K562 (cell line): ENCODE measurements around the gene SELENOT. TPM values are rescaled to one million over a fixed set of nuclear protein-coding genes. Genes with fewer than 3 reads are reported as not detected.
A peak's percentile ranks its signal among the peaks of the same experiment; 100 is the strongest.

Experiments
- MBD2 ChIP-seq: sonication (generic); IDR thresholded peaks from 2 replicates; pipeline ENCODE4 v1.6.1; 2016; ENCODE audit warnings: low read depth, borderline replicate concordance
- NCOA1 ChIP-seq: fragments of 450-650 bp; IDR thresholded peaks from 2 replicates; pipeline ENCODE4 v1.6.1; 2016; ENCODE audit warnings: low read depth
- POLR2A ChIP-seq: fragments of 450-650 bp; conservative IDR thresholded peaks from 2 replicates; pipeline ENCODE4 v1.6.1; 2016
- POLR2AphosphoS5 ChIP-seq: IDR thresholded peaks from 2 replicates; pipeline ENCODE4 v1.6.1; 2011; ENCODE audit warnings: mild to moderate bottlenecking, low read depth, low read length, moderate library complexity; ENCODE audit not compliant: control insufficient read depth, insufficient read depth
- RCOR1 ChIP-seq, 2 experiments: IDR thresholded peaks; 2 replicates each; pipeline ENCODE4 v1.6.1; 2012; ENCODE audit warnings: low read depth in 2 of 2, low read length in 2 of 2, borderline replicate concordance in 1 of 2, improper control_type of control experiment in 1 of 2
- XRCC5 ChIP-seq: fragments of 200-400 bp; formaldehyde crosslinking; IDR thresholded peaks from 2 replicates; pipeline ENCODE4 v1.6.1; 2017; ENCODE audit warnings: low read depth, mild to moderate bottlenecking, low read length
- ZFX ChIP-seq: sonication (generic); formaldehyde crosslinking; IDR thresholded peaks from 2 replicates; pipeline ENCODE4 v1.8.0; 2022; ENCODE audit warnings: mild to moderate bottlenecking, missing genetic modification reagents, moderate library complexity
- polyA plus RNA-seq, 8 experiments: library from polyadenylated mRNA; depleted of rRNA in 4 of 8; stranded (reverse) in 5 of 8; unstranded in 3 of 8; fragments of >200 nt; fragmentation: Nextera tagmentation in 2 of 8; fragmentation: Illumina TruSeq in 1 of 8; extraction: Ambion mirVana in 2 of 8; extraction: Trizol in 1 of 8; gene quantifications; 2 replicates each; pipeline versions ENCODE4 v1.2.1 to v1.2.3, GENCODE V29; 2011 to 2014; ENCODE audit warnings: inconsistent platforms in 1 of 8, missing spikeins in 1 of 8
- total RNA-seq, 7 experiments: library from RNA; depleted of rRNA in 6 of 7; stranded (reverse); fragments of >200 nt in 6 of 7; fragmentation: Illumina TruSeq in 2 of 7; extraction: Trizol in 2 of 7; gene quantifications; 2 replicates each; pipeline versions ENCODE4 v1.2.1 to v1.2.3, GENCODE V29; 2011 to 2021; ENCODE audit warnings: low replicate concordance in 1 of 7
- TF ChIP-seq, protein P1 (sequence below): conservative IDR thresholded peaks from 2 replicates; pipeline ENCODE4 v1.6.1; 2011; ENCODE audit warnings: low read depth, mild to moderate bottlenecking, low read length; ENCODE audit not compliant: control insufficient read depth
- TF ChIP-seq, protein P2 (sequence below), 2 experiments: IDR thresholded peaks; 2 replicates each; pipeline ENCODE4 v1.6.1; 2012; ENCODE audit warnings: improper control_type of control experiment in 2 of 2, low read depth in 2 of 2, low read length in 2 of 2, borderline replicate concordance in 1 of 2
- TF ChIP-seq, protein P3 (sequence below): sonication (generic); formaldehyde crosslinking; IDR thresholded peaks from 2 replicates; pipeline ENCODE4 v1.8.0; 2023; ENCODE audit warnings: missing genetic modification reagents, mild to moderate bottlenecking, borderline replicate concordance
- TF ChIP-seq, protein P4 (sequence below): fragments of 450-650 bp; IDR thresholded peaks from 2 replicates; pipeline ENCODE4 v1.7.1; 2018; ENCODE audit warnings: mild to moderate bottlenecking, low read depth; ENCODE audit not compliant: partially characterized antibody
- TF ChIP-seq, protein P5 (sequence below): IDR thresholded peaks from 3 replicates; pipeline ENCODE4 v1.6.1; 2011; ENCODE audit warnings: borderline replicate concordance, mild to moderate bottlenecking; ENCODE audit not compliant: insufficient read length, insufficient read depth

SELENOT gene
- total and polyA plus RNA-seq, 9 of the 15 experiments (the other 6 are each of a cell fraction or from before 2014, with no cell fraction given) = 33.0 to 411 (median 91.9) TPM

DNA sequence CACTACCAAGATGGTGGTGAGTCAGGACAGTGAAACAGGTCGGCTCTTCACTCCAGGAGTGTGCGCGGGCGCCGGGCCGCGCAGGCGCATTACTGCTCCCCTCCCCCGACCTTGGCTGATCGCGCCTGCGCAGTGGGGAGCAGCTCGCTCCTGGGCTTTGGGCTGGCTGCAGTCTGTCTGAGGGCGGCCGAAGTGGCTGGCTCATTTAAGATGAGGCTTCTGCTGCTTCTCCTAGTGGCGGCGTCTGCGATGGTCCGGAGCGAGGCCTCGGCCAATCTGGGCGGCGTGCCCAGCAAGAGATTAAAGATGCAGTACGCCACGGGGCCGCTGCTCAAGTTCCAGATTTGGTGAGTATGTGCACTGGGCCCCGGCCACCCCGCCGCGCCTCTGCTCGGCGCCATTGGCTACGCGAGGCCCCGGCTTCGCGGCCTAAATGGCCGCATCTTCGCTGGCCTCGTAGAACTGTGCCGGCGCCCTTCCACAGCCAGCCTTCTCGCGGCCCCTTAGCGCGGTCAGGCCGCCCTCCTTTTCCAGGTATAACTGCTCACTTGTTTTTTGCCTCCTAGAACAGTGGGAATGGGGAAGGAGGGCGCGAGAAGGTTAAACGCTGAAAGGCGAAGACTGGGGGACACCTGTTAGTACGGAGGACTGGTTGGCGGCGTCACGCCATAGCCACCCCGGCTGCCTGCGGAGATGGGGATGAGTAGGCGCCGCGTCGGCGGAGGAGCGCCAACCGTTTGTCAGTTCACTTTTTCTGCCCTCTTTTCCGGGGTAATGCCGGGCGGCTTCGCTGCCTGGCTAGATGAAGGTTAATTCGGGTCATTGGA lies at the start of gene SELENOT (continued):
- TF ChIP-seq, protein P1, sequence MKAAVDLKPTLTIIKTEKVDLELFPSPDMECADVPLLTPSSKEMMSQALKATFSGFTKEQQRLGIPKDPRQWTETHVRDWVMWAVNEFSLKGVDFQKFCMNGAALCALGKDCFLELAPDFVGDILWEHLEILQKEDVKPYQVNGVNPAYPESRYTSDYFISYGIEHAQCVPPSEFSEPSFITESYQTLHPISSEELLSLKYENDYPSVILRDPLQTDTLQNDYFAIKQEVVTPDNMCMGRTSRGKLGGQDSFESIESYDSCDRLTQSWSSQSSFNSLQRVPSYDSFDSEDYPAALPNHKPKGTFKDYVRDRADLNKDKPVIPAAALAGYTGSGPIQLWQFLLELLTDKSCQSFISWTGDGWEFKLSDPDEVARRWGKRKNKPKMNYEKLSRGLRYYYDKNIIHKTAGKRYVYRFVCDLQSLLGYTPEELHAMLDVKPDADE = peak; percentile 65
- TF ChIP-seq MBD2 (peak; percentile 59; the same call in 1 of the 2 replicates), RCOR1 (IDR thresholded peaks at IDR 0.05; ENCODE audit: borderline replicate concordance in 1 of 2, low read depth in 2 of 2, low read length in 2 of 2) (peak in 1 of 2 experiments; percentile 58; a peak in 2 of 4 replicates), XRCC5 (peak; percentile 33; the same call in 1 of the 2 replicates), POLR2A (peak; percentile 98), POLR2AphosphoS5 (peak; percentile 90; the same call in 1 of the 2 replicates), NCOA1 (no peak), ZFX (CRISPR knock-in tag) (peak; percentile 100)
- TF ChIP-seq, protein P2, sequence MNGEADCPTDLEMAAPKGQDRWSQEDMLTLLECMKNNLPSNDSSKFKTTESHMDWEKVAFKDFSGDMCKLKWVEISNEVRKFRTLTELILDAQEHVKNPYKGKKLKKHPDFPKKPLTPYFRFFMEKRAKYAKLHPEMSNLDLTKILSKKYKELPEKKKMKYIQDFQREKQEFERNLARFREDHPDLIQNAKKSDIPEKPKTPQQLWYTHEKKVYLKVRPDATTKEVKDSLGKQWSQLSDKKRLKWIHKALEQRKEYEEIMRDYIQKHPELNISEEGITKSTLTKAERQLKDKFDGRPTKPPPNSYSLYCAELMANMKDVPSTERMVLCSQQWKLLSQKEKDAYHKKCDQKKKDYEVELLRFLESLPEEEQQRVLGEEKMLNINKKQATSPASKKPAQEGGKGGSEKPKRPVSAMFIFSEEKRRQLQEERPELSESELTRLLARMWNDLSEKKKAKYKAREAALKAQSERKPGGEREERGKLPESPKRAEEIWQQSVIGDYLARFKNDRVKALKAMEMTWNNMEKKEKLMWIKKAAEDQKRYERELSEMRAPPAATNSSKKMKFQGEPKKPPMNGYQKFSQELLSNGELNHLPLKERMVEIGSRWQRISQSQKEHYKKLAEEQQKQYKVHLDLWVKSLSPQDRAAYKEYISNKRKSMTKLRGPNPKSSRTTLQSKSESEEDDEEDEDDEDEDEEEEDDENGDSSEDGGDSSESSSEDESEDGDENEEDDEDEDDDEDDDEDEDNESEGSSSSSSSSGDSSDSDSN (IDR thresholded peaks at IDR 0.05; ENCODE audit: borderline replicate concordance in 1 of 2, low read depth in 2 of 2, low read length in 2 of 2) = peak; percentile 100
- TF ChIP-seq, protein P3, sequence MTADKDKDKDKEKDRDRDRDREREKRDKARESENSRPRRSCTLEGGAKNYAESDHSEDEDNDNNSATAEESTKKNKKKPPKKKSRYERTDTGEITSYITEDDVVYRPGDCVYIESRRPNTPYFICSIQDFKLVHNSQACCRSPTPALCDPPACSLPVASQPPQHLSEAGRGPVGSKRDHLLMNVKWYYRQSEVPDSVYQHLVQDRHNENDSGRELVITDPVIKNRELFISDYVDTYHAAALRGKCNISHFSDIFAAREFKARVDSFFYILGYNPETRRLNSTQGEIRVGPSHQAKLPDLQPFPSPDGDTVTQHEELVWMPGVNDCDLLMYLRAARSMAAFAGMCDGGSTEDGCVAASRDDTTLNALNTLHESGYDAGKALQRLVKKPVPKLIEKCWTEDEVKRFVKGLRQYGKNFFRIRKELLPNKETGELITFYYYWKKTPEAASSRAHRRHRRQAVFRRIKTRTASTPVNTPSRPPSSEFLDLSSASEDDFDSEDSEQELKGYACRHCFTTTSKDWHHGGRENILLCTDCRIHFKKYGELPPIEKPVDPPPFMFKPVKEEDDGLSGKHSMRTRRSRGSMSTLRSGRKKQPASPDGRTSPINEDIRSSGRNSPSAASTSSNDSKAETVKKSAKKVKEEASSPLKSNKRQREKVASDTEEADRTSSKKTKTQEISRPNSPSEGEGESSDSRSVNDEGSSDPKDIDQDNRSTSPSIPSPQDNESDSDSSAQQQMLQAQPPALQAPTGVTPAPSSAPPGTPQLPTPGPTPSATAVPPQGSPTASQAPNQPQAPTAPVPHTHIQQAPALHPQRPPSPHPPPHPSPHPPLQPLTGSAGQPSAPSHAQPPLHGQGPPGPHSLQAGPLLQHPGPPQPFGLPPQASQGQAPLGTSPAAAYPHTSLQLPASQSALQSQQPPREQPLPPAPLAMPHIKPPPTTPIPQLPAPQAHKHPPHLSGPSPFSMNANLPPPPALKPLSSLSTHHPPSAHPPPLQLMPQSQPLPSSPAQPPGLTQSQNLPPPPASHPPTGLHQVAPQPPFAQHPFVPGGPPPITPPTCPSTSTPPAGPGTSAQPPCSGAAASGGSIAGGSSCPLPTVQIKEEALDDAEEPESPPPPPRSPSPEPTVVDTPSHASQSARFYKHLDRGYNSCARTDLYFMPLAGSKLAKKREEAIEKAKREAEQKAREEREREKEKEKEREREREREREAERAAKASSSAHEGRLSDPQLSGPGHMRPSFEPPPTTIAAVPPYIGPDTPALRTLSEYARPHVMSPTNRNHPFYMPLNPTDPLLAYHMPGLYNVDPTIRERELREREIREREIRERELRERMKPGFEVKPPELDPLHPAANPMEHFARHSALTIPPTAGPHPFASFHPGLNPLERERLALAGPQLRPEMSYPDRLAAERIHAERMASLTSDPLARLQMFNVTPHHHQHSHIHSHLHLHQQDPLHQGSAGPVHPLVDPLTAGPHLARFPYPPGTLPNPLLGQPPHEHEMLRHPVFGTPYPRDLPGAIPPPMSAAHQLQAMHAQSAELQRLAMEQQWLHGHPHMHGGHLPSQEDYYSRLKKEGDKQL (CRISPR knock-in tag) = peak; percentile 34; the same call in 1 of the 2 replicates
- TF ChIP-seq, protein P4, sequence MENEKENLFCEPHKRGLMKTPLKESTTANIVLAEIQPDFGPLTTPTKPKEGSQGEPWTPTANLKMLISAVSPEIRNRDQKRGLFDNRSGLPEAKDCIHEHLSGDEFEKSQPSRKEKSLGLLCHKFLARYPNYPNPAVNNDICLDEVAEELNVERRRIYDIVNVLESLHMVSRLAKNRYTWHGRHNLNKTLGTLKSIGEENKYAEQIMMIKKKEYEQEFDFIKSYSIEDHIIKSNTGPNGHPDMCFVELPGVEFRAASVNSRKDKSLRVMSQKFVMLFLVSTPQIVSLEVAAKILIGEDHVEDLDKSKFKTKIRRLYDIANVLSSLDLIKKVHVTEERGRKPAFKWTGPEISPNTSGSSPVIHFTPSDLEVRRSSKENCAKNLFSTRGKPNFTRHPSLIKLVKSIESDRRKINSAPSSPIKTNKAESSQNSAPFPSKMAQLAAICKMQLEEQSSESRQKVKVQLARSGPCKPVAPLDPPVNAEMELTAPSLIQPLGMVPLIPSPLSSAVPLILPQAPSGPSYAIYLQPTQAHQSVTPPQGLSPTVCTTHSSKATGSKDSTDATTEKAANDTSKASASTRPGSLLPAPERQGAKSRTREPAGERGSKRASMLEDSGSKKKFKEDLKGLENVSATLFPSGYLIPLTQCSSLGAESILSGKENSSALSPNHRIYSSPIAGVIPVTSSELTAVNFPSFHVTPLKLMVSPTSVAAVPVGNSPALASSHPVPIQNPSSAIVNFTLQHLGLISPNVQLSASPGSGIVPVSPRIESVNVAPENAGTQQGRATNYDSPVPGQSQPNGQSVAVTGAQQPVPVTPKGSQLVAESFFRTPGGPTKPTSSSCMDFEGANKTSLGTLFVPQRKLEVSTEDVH = no peak
- TF ChIP-seq, protein P5, sequence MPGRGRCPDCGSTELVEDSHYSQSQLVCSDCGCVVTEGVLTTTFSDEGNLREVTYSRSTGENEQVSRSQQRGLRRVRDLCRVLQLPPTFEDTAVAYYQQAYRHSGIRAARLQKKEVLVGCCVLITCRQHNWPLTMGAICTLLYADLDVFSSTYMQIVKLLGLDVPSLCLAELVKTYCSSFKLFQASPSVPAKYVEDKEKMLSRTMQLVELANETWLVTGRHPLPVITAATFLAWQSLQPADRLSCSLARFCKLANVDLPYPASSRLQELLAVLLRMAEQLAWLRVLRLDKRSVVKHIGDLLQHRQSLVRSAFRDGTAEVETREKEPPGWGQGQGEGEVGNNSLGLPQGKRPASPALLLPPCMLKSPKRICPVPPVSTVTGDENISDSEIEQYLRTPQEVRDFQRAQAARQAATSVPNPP = no peak
